Uterus (tissue), 4 donors: ENCODE data around the gene SYT14. TPM values are rescaled to one million over a fixed set of nuclear protein-coding genes. Genes with fewer than 3 reads are reported as not detected.
"Not testable (repeated sequence)": the region's sequence is repeated elsewhere in the genome, so short reads cannot be mapped to it uniquely, and the experiment has no call there.

Experiments used
- DNase-seq, 2 donors: peaks; one replicate each; pipeline ENCODE4 v3.0.0-alpha.2; 2019 to 2020
- H3K27ac ChIP-seq, 2 donors: fragments of 200-600 bp; sonication (generic); 1 replicate in 1 of 2; 2 replicates in 1 of 2; pipeline ENCODE4 v1.5.1; 2016 to 2018
- H3K27me3 ChIP-seq, 2 donors: fragments of 200-600 bp; sonication (generic); one replicate each; pipeline ENCODE4 v1.5.1; 2018 to 2019; ENCODE audit warnings: control low read depth in 1 of 2
- H3K36me3 ChIP-seq, 2 donors: fragments of 200-600 bp; sonication (generic); one replicate each; pipeline ENCODE4 v1.5.1; 2019; ENCODE audit warnings: control low read depth in 1 of 2
- H3K4me1 ChIP-seq, 2 donors: fragments of 200-600 bp; sonication (generic); one replicate each; pipeline ENCODE4 v1.5.1; 2018 to 2019; ENCODE audit warnings: control low read depth in 1 of 2
- H3K4me3 ChIP-seq, 2 donors: fragments of 200-600 bp; sonication (generic); 1 replicate in 1 of 2; 2 replicates in 1 of 2; pipeline ENCODE4 v1.5.1; 2018 to 2019; ENCODE audit warnings: mild to moderate bottlenecking in 1 of 2
- H3K9me3 ChIP-seq, 2 donors: fragments of 200-600 bp; sonication (generic); one replicate each; pipeline ENCODE4 v1.5.1; 2019; ENCODE audit warnings: control low read depth in 1 of 2
- CTCF ChIP-seq, 4 experiments: fragments of 200-600 bp in 2 of 4; fragments of 450-650 bp in 2 of 4; sonication (generic) in 2 of 4; IDR thresholded peaks; one replicate each; pipeline ENCODE4 v1.5.1; 2016 to 2019; ENCODE audit warnings: antibody characterized with exemption in 4 of 4, mild to moderate bottlenecking in 2 of 4, moderate library complexity in 1 of 4
- POLR2A ChIP-seq, 2 donors: fragments of 450-650 bp; IDR thresholded peaks; one replicate each; pipeline ENCODE4 v1.6.1; 2016; ENCODE audit warnings: antibody characterized with exemption in 2 of 2, mild to moderate bottlenecking in 1 of 2, moderate library complexity in 1 of 2
- intact Hi-C: fragments of 100-400 bp; cut with DNase I; formaldehyde crosslinking; loops from one replicate; pipeline ENCODE4 v1.15.1; 2023; ENCODE audit warnings: low total_unique reads
- total RNA-seq, 4 donors: library from RNA; depleted of rRNA in 3 of 4; stranded (reverse); fragments of >200 nt in 3 of 4; gene quantifications; one replicate each; pipeline versions ENCODE4 v1.1.0 to v1.2.4, GENCODE V29; 2014 to 2023
- donor health status: DM: yes; HTN: yes; CAD: no.

Gene SYT14
- total RNA-seq, 4 donors from 2014 or later: under 0.01 to 1.0 TPM; not detected in 2

DNA sequence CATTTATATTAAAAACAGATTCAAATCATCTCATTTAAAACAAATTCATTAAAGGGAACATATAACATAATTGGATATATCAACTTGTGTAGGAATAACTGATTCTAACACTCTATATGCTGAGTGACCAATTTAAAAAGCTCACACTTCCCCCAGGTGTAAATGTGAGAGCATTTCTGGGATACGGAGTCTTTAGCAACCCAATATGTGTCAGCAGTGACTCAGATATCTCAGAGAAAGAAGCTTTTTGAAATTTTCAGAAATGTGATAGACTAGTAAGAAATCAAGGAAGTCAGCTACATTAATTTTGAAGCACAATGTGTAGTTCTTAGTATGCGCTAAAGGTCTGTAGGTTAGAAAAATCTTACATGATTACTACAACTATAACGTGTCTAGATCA lies 206.7 kb downstream of the SYT14 start:
- no peak overlapping the region for H3K4me3 ChIP-seq
- no peaks in the 10 kb centered on the region for H3K4me1 ChIP-seq
- TF ChIP-seq POLR2A (IDR thresholded peaks at IDR 0.05): no peak
- TF ChIP-seq CTCF (IDR thresholded peaks at IDR 0.05): no peak
- DNase-seq: no peak
- H3K9me3 ChIP-seq: no peaks in the 10 kb centered on the region
- H3K27me3 ChIP-seq: no peaks in the 10 kb centered on the region
- no peak overlapping the region for H3K27ac ChIP-seq
- no peaks in the 10 kb centered on the region for H3K36me3 ChIP-seq
- intact Hi-C loops: loop anchor here (5.0 to 10.0 kb wide), 2 partner anchors 170 to 258 kb away; no protein-coding TSS in a partner anchor

DNA sequence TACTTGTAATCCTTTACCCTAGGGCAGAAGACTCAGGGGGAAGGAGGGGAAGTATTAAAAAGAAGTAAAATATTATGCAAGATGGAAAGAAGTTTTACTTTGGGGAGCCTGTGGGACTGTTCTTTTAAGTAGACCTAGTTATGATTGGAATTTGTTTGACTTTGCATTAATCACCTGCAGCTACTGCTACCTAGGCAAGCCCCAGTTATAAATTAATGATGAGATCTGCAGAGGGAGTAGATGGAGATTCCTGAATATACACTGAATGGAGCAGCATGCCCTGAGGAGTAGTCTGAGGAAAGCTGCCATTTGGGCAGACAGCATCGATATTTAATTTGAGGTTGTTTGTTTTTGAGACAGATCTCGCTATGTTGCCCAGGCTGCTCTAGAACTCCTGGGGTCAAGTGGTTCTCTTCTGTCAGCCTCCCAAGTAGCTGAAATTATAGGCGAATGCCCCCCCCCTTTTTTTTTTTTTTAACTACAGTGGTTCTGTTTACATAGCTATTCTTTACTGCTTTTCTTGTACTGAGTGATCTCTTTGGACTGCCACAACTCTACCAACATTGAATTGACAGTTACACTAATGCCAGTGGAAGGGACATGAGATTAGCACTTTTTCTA lies 213.1 kb downstream of the SYT14 start:
- no peak for DNase-seq
- H3K36me3 ChIP-seq: no peaks in the 10 kb centered on the region
- H3K27me3 ChIP-seq: no peaks in the 10 kb centered on the region
- H3K27ac ChIP-seq: no peak overlapping the region
- intact Hi-C loops: no loop called here
- no peaks in the 10 kb centered on the region for H3K9me3 ChIP-seq
- no peak overlapping the region for H3K4me3 ChIP-seq
- TF ChIP-seq POLR2A (IDR thresholded peaks at IDR 0.05) (no peak), CTCF (IDR thresholded peaks at IDR 0.05) (no peak)
- H3K4me1 ChIP-seq: no peaks in the 10 kb centered on the region

DNA sequence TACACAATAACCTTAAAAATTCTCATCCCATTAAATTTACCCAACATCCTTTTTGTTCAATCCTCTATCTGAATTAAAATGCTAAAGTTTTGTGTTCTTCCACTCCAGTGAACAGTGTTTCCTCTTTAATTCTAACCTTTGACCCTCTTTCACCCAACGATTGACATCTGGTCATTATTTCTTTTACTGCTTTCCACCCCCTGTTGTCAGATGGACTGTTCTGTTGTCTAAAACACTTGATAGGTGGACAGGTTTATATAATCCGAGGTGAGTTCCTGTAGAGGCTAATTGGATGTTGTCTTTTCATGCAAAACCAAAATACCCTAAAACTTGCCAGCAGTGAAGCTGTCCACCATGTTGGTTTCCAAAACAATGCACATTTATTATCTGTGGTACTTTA lies 221.2 kb downstream of the SYT14 start:
- no peak for DNase-seq
- Histone ChIP-seq H3K9me3 (no peaks in the 10 kb centered on the region), H3K36me3 (no peaks in the 10 kb centered on the region), H3K4me3 (no peak overlapping the region), H3K27ac (no peak overlapping the region), H3K27me3 (no peaks in the 10 kb centered on the region), H3K4me1 (no peaks in the 10 kb centered on the region)
- intact Hi-C loops: no loop called here
- no peak for TF ChIP-seq POLR2A (IDR thresholded peaks at IDR 0.05)
- no peak for TF ChIP-seq CTCF (IDR thresholded peaks at IDR 0.05)

DNA sequence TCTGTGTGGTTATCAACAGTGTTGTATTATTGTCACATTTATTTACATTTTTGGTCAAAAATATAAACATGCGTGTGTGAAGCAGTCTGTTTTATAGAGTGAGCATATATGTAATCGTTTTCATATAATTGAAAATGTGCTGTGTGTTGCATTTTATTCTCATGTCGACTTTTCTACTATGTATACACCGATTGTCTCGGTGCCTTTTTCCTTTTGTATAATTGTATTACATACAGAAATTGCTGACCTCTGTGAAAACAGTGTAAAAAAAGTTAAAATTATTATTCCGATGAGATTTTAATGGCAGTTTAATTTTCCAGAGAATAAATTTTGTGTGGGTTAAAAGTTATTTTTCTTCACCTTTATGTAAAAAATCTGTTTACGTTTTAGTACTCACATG lies 232.2 kb downstream of the SYT14 start:
- Histone ChIP-seq H3K9me3 (no peaks in the 10 kb centered on the region), H3K4me1 (no peaks in the 10 kb centered on the region), H3K4me3 (no peak overlapping the region), H3K27me3 (no peaks in the 10 kb centered on the region), H3K27ac (no peak overlapping the region), H3K36me3 (no peaks in the 10 kb centered on the region)
- TF ChIP-seq POLR2A (IDR thresholded peaks at IDR 0.05): no peak
- intact Hi-C loops: no loop called here
- no peak for DNase-seq

- TF ChIP-seq POLR2A (IDR thresholded peaks at IDR 0.05) (no peak), CTCF (IDR thresholded peaks at IDR 0.05) (no peak)
- H3K9me3 ChIP-seq: no peaks in the 10 kb centered on the region
- intact Hi-C loops: no loop called here
- H3K4me1 ChIP-seq: no peaks in the 10 kb centered on the region
- no peaks in the 10 kb centered on the region for H3K27me3 ChIP-seq
- no peaks in the 10 kb centered on the region for H3K36me3 ChIP-seq
- no peak for DNase-seq
- H3K27ac ChIP-seq: no peak overlapping the region
- H3K4me3 ChIP-seq: no peak overlapping the region
Observed at GRCh38 chr1:210174133-210174532, 236.1 kb downstream of the SYT14 start.

DNA sequence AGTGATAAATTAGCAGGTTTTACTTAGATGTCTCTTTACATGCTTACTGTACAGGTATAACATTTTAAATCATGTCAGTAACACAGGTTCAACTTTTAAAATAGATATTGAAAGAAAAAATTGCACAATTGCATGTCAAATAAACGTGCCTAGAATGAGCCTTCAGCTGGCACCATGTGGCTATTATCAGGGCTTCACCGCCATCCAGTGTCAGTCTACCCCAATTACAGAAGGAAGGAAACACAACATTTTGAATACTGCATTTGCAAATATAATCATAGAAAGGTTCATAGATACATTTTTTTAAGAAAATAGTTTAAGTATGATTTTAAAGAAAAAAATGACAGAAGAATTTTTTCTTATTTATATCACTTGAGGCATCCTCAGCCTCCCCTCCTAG lies 247.0 kb downstream of the SYT14 start:
- Histone ChIP-seq H3K27ac (no peak overlapping the region), H3K27me3 (no peaks in the 10 kb centered on the region), H3K36me3 (no peaks in the 10 kb centered on the region), H3K9me3 (no peaks in the 10 kb centered on the region), H3K4me3 (no peak overlapping the region), H3K4me1 (no peaks in the 10 kb centered on the region)
- intact Hi-C loops: no loop called here
- no peak for DNase-seq
- TF ChIP-seq POLR2A (IDR thresholded peaks at IDR 0.05): no peak

GRCh38 chr1:210187849-210188606 lies 250.0 kb downstream of the SYT14 start:
- intact Hi-C loops: not testable (repeated sequence)

More at GRCh38 chr1:210187849-210188606, 250.0 kb downstream of the SYT14 start:
- H3K9me3 ChIP-seq, H3K27ac ChIP-seq, H3K36me3 ChIP-seq, DNase-seq, H3K4me1 ChIP-seq, H3K27me3 ChIP-seq, H3K4me3 ChIP-seq: not testable (repeated sequence)
